Suprapubic skin (tissue), 4 donors: ENCODE data around the gene TMC4. TPM values are rescaled to one million over a fixed set of nuclear protein-coding genes. Genes with fewer than 3 reads are reported as not detected.
A peak's percentile ranks its signal among the peaks of the same experiment; 100 is the strongest.

Experiments used
- DNase-seq, 2 donors: peaks; one replicate each; pipeline ENCODE4 v3.0.0-alpha.2; 2019; ENCODE audit warnings: low spot score in 2 of 2
- H3K27ac ChIP-seq: fragments of 200-600 bp; sonication (generic); one replicate; pipeline ENCODE4 v1.5.1; 2019
- H3K27me3 ChIP-seq: fragments of 200-600 bp; sonication (generic); one replicate; pipeline ENCODE4 v1.5.1; 2019
- H3K36me3 ChIP-seq: fragments of 200-600 bp; sonication (generic); one replicate; pipeline ENCODE4 v1.5.1; 2019
- H3K4me1 ChIP-seq: fragments of 200-600 bp; sonication (generic); one replicate; pipeline ENCODE4 v1.5.1; 2019
- H3K4me3 ChIP-seq: fragments of 200-600 bp; sonication (generic); one replicate; pipeline ENCODE4 v1.5.1; 2019; ENCODE audit warnings: mild to moderate bottlenecking
- H3K9me3 ChIP-seq: fragments of 200-600 bp; sonication (generic); one replicate; pipeline ENCODE4 v1.5.1; 2019
- EP300 ChIP-seq: sonication (generic); formaldehyde crosslinking; IDR thresholded peaks from one replicate; pipeline ENCODE4 v1.6.1; 2017; ENCODE audit warnings: antibody characterized with exemption
- POLR2A ChIP-seq, 2 donors: fragments of 450-650 bp; IDR thresholded peaks; one replicate each; pipeline ENCODE4 v1.6.1; 2017; ENCODE audit warnings: antibody characterized with exemption in 2 of 2, mild to moderate bottlenecking in 2 of 2, moderate library complexity in 2 of 2
- POLR2AphosphoS5 ChIP-seq, 3 donors: sonication (generic); formaldehyde crosslinking; IDR thresholded peaks; one replicate each; pipeline ENCODE4 v1.6.1; 2017; ENCODE audit warnings: antibody characterized with exemption in 3 of 3
- WGBS: methylation state at CpG from one replicate; pipeline ENCODE4 v1.1.5; 2018; 5-methylcytosine and 5-hydroxymethylcytosine counted together
- total RNA-seq, 4 donors: library from RNA; depleted of rRNA; stranded (reverse); fragments of >200 nt; gene quantifications; one replicate each; pipeline ENCODE4 v1.1.0, GENCODE V29; 2016
- TF ChIP-seq, protein P1 (sequence below), 2 donors: fragments of 200-600 bp in 1 of 2; fragments of 450-650 bp in 1 of 2; sonication (generic) in 1 of 2; IDR thresholded peaks; one replicate each; pipeline ENCODE4 v1.5.1; 2016 to 2019; ENCODE audit warnings: antibody characterized with exemption in 2 of 2, mild to moderate bottlenecking in 1 of 2, moderate library complexity in 1 of 2

Gene TMC4
- total RNA-seq, 4 donors from 2014 or later = 3.4 to 22.8 (median 9.0) TPM

DNA sequence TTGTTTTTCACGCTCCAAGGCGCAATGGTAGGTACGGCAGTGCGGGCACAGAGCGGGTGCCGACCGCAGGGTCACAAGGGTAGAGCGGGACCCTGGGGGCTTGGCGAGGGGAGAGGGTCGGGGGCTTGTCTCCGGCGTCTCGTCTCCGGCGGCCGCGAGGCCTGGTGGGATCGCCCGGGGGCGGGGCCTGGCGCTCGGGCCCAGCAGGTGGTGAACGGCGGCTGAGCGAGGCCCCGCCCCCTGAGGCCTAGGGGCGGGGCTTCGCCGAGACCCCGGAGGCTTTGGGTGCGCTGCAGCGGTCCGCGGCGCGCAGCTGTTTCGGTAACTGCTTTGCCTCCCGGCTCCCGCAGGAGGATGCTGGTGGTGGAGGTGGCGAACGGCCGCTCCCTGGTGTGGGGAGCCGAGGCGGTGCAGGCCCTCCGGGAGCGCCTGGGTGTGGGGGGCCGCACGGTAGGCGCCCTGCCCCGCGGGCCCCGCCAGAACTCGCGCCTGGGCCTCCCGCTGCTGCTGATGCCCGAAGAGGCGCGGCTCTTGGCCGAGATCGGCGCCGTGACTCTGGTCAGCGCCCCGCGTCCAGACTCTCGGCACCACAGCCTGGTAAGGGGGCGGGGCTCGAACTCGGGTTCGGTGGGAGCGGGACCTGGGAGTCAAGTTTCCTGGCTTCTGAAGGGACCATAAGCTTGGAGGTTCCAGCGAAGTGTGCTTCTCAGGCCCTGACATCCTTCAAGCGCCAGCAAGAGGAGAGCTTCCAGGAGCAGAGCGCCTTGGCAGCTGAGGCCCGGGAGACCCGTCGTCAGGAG is 18.3 kb upstream of the TMC4 start, which contains the start of gene TSEN34:
TSS of gene TSEN34 (plus strand) at position 298 of the 800 bp plus-strand sequence. CDS start at position 355, 57 bp downstream.
- Histone ChIP-seq H3K36me3 (peaks cover 24% of the 10 kb centered on the region), H3K4me3 (peak within 1 kb of the TSS; percentile 68), H3K27ac (peak within 1 kb of the TSS; percentile 98), H3K4me1 (peaks cover 30% of the 10 kb centered on the region), H3K27me3 (no peaks in the 10 kb centered on the region), H3K9me3 (no peaks in the 10 kb centered on the region)
- TF ChIP-seq, protein P1, sequence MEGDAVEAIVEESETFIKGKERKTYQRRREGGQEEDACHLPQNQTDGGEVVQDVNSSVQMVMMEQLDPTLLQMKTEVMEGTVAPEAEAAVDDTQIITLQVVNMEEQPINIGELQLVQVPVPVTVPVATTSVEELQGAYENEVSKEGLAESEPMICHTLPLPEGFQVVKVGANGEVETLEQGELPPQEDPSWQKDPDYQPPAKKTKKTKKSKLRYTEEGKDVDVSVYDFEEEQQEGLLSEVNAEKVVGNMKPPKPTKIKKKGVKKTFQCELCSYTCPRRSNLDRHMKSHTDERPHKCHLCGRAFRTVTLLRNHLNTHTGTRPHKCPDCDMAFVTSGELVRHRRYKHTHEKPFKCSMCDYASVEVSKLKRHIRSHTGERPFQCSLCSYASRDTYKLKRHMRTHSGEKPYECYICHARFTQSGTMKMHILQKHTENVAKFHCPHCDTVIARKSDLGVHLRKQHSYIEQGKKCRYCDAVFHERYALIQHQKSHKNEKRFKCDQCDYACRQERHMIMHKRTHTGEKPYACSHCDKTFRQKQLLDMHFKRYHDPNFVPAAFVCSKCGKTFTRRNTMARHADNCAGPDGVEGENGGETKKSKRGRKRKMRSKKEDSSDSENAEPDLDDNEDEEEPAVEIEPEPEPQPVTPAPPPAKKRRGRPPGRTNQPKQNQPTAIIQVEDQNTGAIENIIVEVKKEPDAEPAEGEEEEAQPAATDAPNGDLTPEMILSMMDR (IDR thresholded peaks at IDR 0.05) = no peak
- TF ChIP-seq POLR2AphosphoS5 (IDR thresholded peaks at IDR 0.05) = peak in 2 of 3 donors; percentile 55 to 60
- peak in 1 of 2 donors; percentile 37 for TF ChIP-seq POLR2A (IDR thresholded peaks at IDR 0.05)
- 0% methylated on average over 19 of the region's 77 CpGs for WGBS
- DNase-seq = peak in 1 of 2 donors; percentile 88

DNA sequence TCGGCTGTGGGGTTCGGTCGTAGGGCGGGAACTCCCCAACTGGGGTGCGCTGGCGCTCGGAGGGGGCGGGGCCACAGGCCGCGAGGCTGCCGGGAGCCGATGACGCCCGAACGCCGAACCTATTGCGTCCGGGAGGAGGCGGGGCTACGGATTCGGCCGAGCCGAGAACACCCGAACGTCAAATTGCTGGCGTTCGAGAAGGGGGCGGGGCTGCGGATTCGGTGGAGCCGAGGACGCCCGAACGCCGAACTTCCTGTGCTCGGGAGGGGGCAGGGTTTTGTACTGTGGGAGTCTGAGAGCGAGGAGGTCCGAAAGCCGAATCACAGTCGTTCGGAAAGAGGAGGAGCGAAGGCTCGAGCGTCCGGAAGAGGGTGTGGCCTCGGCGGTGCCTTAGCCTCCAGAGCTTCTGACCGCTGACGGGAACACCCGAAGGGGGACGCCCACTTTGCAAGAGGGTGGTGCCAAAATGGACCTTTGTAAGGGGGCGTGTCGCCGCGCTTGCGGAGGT is 17.6 kb upstream of the TMC4 start:
- no peaks in the 10 kb centered on the region for H3K9me3 ChIP-seq
- no peak for TF ChIP-seq EP300
- no peak for TF ChIP-seq POLR2A (IDR thresholded peaks at IDR 0.05)
- no peak for TF ChIP-seq POLR2AphosphoS5 (IDR thresholded peaks at IDR 0.05)
- TF ChIP-seq, protein P1 (IDR thresholded peaks at IDR 0.05) = no peak
- peaks cover 24% of the 10 kb centered on the region for H3K36me3 ChIP-seq
- H3K4me1 ChIP-seq = peaks cover 30% of the 10 kb centered on the region
- H3K27me3 ChIP-seq = no peaks in the 10 kb centered on the region
- H3K4me3 ChIP-seq = peak overlapping the region; percentile 68
- peak overlapping the region; percentile 98 for H3K27ac ChIP-seq
- peak; percentile 100 for DNase-seq
- WGBS = under 1% methylated on average over 53 of the region's 56 CpGs

DNA sequence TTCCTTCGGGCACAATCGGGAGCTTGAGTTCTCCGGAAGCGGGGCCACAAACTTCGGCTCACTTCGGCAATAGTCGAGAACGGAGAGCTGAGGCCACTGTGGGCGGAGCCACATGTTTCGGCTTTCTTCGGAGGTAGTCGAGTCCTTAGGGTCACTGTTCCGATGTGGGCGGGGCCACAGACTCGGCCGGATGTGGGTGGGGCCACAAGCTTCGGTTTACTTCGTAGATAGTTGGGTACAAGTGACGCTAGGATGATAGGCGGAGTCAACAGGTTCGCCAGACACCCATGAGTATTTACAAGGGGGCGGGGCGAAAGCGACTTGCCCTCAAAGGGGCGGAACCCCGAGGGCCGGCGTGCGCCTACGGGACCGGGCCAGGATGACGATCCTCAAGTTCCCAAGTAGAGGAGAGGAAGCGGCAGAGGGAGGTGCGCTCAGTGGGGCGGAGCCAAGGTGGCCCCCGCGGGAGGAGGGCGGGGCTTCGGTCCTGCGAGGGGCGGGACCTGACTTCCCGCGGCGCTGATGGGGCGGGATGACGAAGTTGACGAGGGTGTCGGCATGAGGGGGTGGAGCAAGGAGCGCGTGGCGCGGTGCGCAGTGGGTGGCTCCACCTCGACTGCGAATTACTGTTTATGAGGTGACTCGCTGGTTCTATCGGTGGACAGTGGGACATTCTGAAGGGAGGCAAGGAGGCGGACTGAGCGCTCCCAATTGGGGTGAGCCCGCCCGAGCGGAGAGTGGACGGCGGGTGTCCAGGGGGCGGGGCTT is 17.0 kb upstream of the TMC4 start:
- H3K9me3 ChIP-seq = no peaks in the 10 kb centered on the region
- H3K4me1 ChIP-seq = peaks cover 30% of the 10 kb centered on the region
- TF ChIP-seq POLR2AphosphoS5 (IDR thresholded peaks at IDR 0.05) (peak in 2 of 3 donors; percentile 75 to 78), EP300 (no peak), POLR2A (IDR thresholded peaks at IDR 0.05) (peak; percentile 47 to 68)
- TF ChIP-seq, protein P1 (IDR thresholded peaks at IDR 0.05) = no peak
- peak; percentile 100 for DNase-seq
- H3K27ac ChIP-seq = peak overlapping the region; percentile 98
- H3K36me3 ChIP-seq = peaks cover 24% of the 10 kb centered on the region
- H3K27me3 ChIP-seq = no peaks in the 10 kb centered on the region
- H3K4me3 ChIP-seq = peak overlapping the region; percentile 68
- whole genome bisulfite sequencing = 0% methylated on average over 20 of the region's 65 CpGs

DNA sequence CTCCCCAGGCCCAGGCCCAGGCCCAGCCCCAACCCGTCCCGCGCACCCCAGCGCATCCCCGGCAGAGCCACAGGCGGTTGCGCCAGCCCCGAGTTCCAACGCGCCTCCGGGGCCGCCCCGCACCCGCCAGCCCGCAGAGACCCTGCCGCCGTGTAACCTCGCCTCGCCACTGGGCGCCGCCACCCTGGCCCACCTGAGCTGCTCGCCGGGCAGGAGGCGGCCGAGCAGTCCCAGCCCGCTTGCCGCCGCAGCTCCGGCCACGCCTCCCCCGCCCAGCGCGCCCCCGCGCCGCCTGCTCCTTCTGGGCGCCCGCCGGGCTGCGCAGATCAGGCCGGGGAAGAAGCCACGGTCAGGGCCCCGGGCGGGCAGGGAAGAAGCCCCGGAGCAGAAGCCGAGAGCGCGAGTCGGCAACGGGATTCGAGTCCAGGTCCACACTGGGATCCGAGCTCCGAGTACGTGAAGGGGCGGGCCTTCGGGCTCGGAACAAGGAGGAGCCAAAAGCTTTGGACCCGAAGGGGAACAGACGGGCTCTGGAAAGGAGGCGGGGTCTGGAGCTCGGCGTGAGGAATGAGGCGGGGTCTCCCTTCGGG is 16.3 kb upstream of the TMC4 start, which contains the start of gene MBOAT7:
TSS of gene MBOAT7 (minus strand) at position 436 of the 590 bp plus-strand sequence. CDS start 1,072 bp downstream, outside the sequence.
- Histone ChIP-seq H3K27me3 (no peaks in the 10 kb centered on the region), H3K4me1 (peaks cover 30% of the 10 kb centered on the region), H3K36me3 (peaks cover 23% of the 10 kb centered on the region), H3K4me3 (peak within 1 kb of the TSS; percentile 68), H3K9me3 (no peaks in the 10 kb centered on the region), H3K27ac (peak within 1 kb of the TSS; percentile 98)
- peak in 1 of 2 donors; percentile 83 for DNase-seq
- 1% methylated on average over 23 of the region's 64 CpGs for WGBS
- TF ChIP-seq, protein P1 (IDR thresholded peaks at IDR 0.05) = peak in 1 of 2 donors; percentile 14
- TF ChIP-seq EP300 = no peak
